Thymus (tissue), 11 donors: ENCODE data around the gene HOXB5. TPM values are rescaled to one million over a fixed set of nuclear protein-coding genes. Genes with fewer than 3 reads are reported as not detected.

Experiments used
- DNase-seq, 9 donors: peaks; one replicate each; pipeline ENCODE4 v3.0.0-alpha.2; 2013; ENCODE audit warnings: low spot score in 9 of 9, low read depth in 6 of 9, missing footprints in 1 of 9
- H3K27ac ChIP-seq, 2 donors: one replicate each; pipeline ENCODE4 v1.5.1; 2013; ENCODE audit warnings: control low read depth in 1 of 2, low read depth in 1 of 2, low read length in 1 of 2, mild to moderate bottlenecking in 1 of 2, moderate library complexity in 1 of 2
- H3K27me3 ChIP-seq, 2 donors: one replicate each; pipeline ENCODE4 v1.5.1; 2013; ENCODE audit warnings: low read length in 1 of 2; ENCODE audit not compliant: control insufficient read depth in 2 of 2, insufficient read depth in 1 of 2
- H3K36me3 ChIP-seq, 2 donors: one replicate each; pipeline ENCODE4 v1.5.1; 2013; ENCODE audit warnings: low read length in 1 of 2, mild to moderate bottlenecking in 1 of 2, moderate library complexity in 1 of 2; ENCODE audit not compliant: control insufficient read depth in 2 of 2, insufficient read depth in 2 of 2
- H3K4me1 ChIP-seq, 2 donors: one replicate each; pipeline ENCODE4 v1.5.1; 2013; ENCODE audit warnings: low read length in 2 of 2; ENCODE audit not compliant: control insufficient read depth in 2 of 2, insufficient read depth in 2 of 2
- H3K4me3 ChIP-seq, 2 donors: one replicate each; pipeline ENCODE4 v1.5.1; 2013; ENCODE audit warnings: low read length in 2 of 2, control low read depth in 1 of 2, mild to moderate bottlenecking in 1 of 2
- H3K9me3 ChIP-seq, 2 donors: one replicate each; pipeline ENCODE4 v1.5.1; 2013; ENCODE audit warnings: low read length in 1 of 2, mild to moderate bottlenecking in 1 of 2; ENCODE audit not compliant: control insufficient read depth in 2 of 2, insufficient read depth in 1 of 2
- WGBS: extraction: QIAGEN DNeasy Blood & Tissue Kit; methylation state at CpG from one replicate; pipeline ENCODE4 v1.1.7; 2013; 5-methylcytosine and 5-hydroxymethylcytosine counted together
- polyA plus RNA-seq: library from polyadenylated mRNA; stranded (reverse); fragments of 200-250 nt; gene quantifications from one replicate; pipeline ENCODE4 v1.2.3, GENCODE V29; 2013
- total RNA-seq: library from RNA; stranded (reverse); fragments of 120-200 nt; gene quantifications from one replicate; pipeline ENCODE4 v1.2.4, GENCODE V29; 2013
- donor health status: healthy.

The HOXB5 gene
- total and polyA plus RNA-seq, 2 donors = 0.16 TPM; not detected in 1

DNA sequence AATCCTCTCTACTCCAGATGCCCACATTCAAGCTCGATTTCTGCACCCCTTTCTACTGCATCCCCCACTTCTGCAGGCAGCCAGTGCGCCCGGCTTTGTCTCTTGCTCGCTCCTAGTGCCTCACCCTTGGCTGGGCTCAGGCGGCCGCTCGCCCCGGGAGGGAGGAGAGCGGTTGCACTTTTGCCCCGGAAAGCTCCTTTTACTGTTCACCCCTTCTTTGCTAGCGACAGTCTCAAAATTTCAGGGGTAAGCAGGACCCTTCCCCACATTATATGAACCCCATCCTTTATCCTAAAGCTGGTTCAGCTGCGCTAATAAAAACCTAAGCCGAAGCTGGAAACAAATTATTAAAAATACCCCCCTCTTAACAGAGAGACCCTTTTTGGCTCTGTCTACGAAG, 1.0 kb downstream of the HOXB5 start:
- no peak overlapping the region for H3K27ac ChIP-seq
- H3K9me3 ChIP-seq = peaks cover 0 to 2% of the 10 kb centered on the region in 2 donors
- 4% methylated on average over 14 of the region's 14 CpGs for WGBS
- H3K4me3 ChIP-seq = no peak overlapping the region
- peaks cover 93 to 100% of the 10 kb centered on the region in 2 donors for H3K27me3 ChIP-seq
- H3K36me3 ChIP-seq = peaks cover 0 to 4% of the 10 kb centered on the region in 2 donors
- DNase-seq = no peak
- peaks cover 0 to 19% of the 10 kb centered on the region in 2 donors for H3K4me1 ChIP-seq

DNA sequence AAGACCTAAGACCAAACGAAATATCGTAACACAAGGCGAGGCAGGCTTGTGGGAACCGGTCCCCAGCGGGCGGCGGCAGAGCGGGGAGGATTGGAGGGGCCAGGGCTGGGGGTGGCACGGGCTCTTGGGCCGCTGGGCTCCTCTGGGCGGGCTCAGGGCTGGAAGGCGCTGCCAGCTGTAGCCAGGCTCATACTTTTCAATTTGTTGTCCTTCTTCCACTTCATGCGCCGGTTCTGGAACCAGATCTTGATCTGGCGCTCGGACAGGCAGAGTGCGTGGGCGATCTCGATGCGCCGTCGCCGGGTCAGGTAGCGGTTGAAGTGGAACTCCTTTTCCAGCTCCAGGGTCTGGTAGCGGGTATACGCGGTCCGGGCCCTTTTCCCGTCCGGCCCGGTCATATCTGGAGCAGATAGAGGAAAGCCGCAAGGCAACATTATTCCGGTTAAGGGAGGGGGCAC, 1.5 kb downstream of the HOXB5 start:
- Histone ChIP-seq H3K4me1 (peaks cover 0 to 14% of the 10 kb centered on the region in 2 donors), H3K36me3 (peaks cover 0 to 4% of the 10 kb centered on the region in 2 donors), H3K27ac (no peak overlapping the region), H3K9me3 (no peaks in the 10 kb centered on the region), H3K4me3 (no peak overlapping the region), H3K27me3 (peaks cover 93 to 100% of the 10 kb centered on the region in 2 donors)
- DNase-seq = no peak
- WGBS = 16% methylated on average over 33 of the region's 33 CpGs

DNA sequence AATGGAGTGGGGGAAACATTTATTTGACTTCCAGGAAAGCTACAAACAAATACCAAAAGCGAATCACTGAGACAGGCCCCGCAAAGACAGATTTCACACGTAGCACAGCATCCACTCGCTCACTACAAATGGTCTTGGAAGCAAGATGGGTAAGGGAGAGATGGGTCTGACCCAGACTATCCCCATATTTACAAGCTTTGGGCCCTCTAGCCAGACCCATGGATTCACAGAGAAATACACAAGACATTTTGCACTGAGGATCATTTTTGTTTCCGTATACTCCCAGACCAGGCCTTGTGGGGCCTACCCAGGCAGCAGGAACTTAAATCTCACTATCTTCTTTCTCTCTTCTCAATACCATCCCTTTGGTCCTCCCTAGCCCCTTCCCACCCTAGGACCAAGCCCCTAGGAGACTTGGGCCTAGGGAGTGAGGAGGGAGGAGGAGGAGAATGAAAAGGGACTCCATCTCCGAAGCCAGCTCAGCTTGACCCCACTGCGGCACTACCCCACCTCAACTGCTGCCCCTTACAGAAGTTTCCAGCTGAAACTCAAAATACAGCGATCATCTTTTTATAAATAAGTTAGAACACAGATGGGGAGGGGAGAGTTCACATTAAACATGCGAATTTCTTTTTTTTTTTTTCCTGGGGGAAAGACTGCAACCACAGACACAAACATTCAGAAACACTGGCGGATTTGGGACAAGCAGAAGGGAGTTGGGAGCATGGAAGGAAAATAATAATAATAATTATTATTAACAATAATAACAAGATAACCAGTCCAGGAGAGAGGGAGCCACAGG, 2.1 kb downstream of the HOXB5 start:
- peaks cover 0 to 4% of the 10 kb centered on the region in 2 donors for H3K36me3 ChIP-seq
- peaks cover 93 to 100% of the 10 kb centered on the region in 2 donors for H3K27me3 ChIP-seq
- no peaks in the 10 kb centered on the region for H3K9me3 ChIP-seq
- peaks cover 0 to 12% of the 10 kb centered on the region in 2 donors for H3K4me1 ChIP-seq
- no peak for DNase-seq
- H3K4me3 ChIP-seq = no peak overlapping the region
- no peak overlapping the region for H3K27ac ChIP-seq
- WGBS = 91% methylated on average over 10 of the region's 10 CpGs

DNA sequence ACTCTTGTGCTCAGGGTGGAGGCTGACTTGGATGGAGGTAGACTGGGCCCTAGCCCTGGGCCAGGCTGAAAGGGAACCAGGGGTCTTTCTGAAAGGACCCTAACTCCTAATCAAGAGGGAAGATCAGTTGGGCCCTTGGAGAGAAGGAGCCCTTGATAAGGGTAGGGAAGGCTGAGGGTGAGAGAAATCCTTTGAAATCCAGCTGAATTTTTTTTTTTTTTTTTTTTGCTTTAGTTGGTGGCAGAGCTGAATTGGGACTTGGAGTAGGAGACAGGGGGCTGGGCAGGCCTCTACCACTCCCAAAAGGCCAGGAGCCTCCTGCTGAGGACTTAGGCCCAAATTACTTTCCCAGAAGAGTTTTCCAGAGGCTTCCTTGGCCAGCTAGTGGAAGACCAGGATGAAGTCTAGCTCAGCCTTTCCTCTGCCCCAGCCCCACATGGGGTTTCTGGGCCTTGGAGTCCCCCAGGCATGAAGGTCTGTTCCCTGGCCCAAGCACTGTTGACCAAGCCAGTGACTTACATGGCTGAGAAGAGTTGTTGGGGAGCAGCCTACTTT, 2.9 kb downstream of the HOXB5 start:
- DNase-seq = no peak
- Histone ChIP-seq H3K9me3 (peaks cover 0 to 2% of the 10 kb centered on the region in 2 donors), H3K27me3 (peaks cover 92 to 100% of the 10 kb centered on the region in 2 donors), H3K27ac (no peak overlapping the region), H3K4me3 (no peak overlapping the region), H3K4me1 (peaks cover 4 to 14% of the 10 kb centered on the region in 2 donors), H3K36me3 (peaks cover 0 to 4% of the 10 kb centered on the region in 2 donors)

DNA sequence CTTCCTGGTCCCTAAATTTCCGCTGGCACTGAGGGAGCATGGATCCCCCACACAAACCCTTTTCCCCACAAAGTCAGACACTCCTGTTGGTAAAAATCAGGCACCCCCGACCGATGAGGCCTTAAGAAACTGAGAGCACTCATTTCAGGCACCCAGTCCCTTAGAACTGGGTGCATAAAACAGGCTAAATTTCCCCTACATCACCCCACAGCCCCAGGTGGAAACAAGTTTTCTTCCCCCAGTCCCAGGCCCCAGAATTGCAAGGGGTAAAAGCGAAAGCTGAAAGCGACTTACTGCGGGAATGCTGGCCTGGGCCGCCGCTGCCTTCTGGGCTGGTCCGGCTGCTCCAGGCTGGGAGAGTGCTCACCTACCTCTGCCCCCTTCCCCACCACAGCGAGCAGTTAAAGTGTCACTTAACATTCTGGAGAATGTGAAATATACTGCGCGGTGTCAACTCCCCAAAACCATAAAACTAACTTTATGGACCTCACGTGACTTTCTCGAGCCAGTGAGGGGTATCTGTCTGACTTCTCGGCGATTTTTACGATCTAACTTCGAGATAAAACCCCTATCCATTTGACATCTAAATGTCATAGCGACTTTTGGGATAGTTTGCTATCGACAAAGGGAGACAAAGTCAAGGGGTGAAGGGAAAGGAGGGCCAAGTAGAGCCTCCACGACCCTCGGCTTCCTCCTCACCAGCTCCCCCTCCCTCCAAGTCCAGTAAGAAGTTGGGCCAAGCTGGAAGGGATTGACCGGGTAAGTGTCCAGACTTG, 3.6 kb downstream of the HOXB5 start, which contains the start of gene HOXB3:
Gene HOXB3, minus strand, starts transcription at position 411 of the 776 bp plus-strand sequence. CDS start 37,767 bp downstream, outside the sequence.
- WGBS = 16% methylated on average over 23 of the region's 23 CpGs
- DNase-seq = no peak

DNA sequence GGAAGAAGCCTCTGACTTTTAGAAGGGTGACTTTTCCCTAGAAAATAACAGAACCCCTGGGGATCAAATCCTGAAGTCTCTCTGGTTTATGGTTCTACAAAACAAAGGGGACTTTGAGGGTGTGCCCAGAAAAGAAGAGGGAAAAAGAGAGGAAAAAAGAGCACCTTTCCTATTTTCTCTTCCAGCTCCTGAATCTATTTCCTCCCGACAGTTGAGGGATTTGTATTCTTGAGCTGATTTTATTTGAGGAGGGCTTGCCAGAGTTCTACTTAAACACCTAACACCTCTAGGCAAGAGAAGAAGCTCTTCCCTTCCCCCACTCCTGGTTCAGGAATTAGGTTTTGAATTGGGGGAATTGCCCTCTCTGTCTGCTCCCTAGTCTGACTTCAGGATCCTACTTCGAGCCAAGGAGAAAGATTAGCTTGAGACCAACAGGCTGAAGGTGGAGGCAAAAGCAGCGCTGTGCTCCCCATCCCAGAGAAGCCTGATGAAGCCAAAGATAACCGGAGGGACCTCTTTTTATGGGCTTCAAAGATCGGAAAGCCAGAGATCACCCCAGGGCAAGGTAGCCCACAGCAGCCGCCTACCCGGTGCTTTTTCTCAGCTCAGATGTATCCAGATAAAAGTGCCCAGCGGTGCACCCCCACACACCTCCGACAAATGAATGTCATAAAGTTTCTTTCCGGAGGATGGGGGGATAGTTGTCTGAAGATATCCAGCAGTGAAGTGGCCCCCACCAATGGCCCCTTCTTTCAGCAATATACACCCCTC, 4.3 kb downstream of the HOXB5 start:
- Histone ChIP-seq H3K27me3 (peaks cover 90 to 100% of the 10 kb centered on the region in 2 donors), H3K4me1 (peaks cover 8 to 22% of the 10 kb centered on the region in 2 donors)

More for the DNA sequence above, 3.6 kb downstream of the HOXB5 start, which contains the start of gene HOXB3:
- Histone ChIP-seq H3K9me3 (peaks cover 0 to 9% of the 10 kb centered on the region in 2 donors), H3K27ac (no peak within 1 kb of the TSS), H3K4me1 (peaks cover 7 to 20% of the 10 kb centered on the region in 2 donors), H3K27me3 (peaks cover 92 to 100% of the 10 kb centered on the region in 2 donors), H3K36me3 (no peaks in the 10 kb centered on the region), H3K4me3 (no peak within 1 kb of the TSS)

DNA sequence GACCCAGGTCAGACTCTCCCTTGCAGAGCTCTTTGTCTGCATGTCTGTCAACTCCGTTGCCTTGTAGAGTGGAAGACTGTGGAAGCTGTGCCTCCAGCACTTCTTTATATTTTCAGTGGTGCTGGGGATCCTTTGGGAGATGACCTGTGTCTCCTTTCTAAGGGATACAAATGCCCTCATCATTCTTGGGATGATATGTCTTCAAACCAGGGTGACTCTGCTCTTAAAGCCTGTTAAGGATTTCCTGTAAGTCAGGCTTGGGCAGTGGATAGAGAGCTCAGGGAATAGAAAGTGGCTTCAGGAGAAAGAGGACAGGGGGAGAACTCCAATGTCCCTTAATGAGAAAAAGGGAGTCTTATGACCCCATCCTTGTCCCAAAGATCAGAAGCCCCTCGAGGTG, 5.1 kb downstream of the HOXB5 start:
- WGBS = 40% methylated on average over 2 of the region's 2 CpGs
- DNase-seq = no peak
- Histone ChIP-seq H3K27me3 (peaks cover 94 to 100% of the 10 kb centered on the region in 2 donors), H3K36me3 (no peaks in the 10 kb centered on the region), H3K9me3 (peaks cover 0 to 11% of the 10 kb centered on the region in 2 donors), H3K4me3 (no peak overlapping the region), H3K4me1 (peaks cover 8 to 22% of the 10 kb centered on the region in 2 donors), H3K27ac (no peak overlapping the region)

More for the DNA sequence above, 4.3 kb downstream of the HOXB5 start:
- Histone ChIP-seq H3K36me3 (no peaks in the 10 kb centered on the region), H3K9me3 (peaks cover 0 to 11% of the 10 kb centered on the region in 2 donors), H3K4me3 (no peak overlapping the region), H3K27ac (no peak overlapping the region)
- WGBS = 13% methylated on average over 10 of the region's 10 CpGs
- no peak for DNase-seq

DNA sequence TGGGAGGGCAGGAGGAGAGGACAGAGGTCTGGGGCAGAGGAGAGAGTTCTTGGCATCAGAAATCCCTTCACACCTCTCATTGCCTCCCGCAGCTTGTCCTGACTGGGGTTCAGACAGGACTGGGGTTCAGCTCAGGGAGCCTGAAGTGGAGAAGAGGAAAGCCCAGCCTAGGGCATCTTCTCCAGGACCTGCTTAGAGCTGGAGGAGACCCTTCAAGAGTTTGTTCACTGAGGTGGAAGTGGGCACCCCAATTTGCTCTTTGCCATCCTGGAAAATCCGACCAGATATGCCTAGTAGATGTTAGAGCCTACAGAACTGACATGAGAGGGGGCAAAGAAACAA, 5.5 kb downstream of the HOXB5 start:
- peaks cover 94 to 100% of the 10 kb centered on the region in 2 donors for H3K27me3 ChIP-seq
- no peak overlapping the region for H3K27ac ChIP-seq
- 45% methylated on average over 2 of the region's 2 CpGs for WGBS
- peaks cover 0 to 11% of the 10 kb centered on the region in 2 donors for H3K9me3 ChIP-seq
- H3K4me1 ChIP-seq = peaks cover 8 to 18% of the 10 kb centered on the region in 2 donors
- DNase-seq = no peak
- H3K36me3 ChIP-seq = no peaks in the 10 kb centered on the region
- no peak overlapping the region for H3K4me3 ChIP-seq
